HG02973 (cell line): ENCODE data around the gene ITGA1.
"Not testable (repeated sequence)": the region's sequence is repeated elsewhere in the genome, so short reads cannot be mapped to it uniquely, and the experiment has no call there.

Experiments used
- ATAC-seq: cut with Tn5 transposase; IDR thresholded peaks from one replicate; pipeline ENCODE4 v1.9.1; 2021; ENCODE audit warnings: moderate library complexity; ENCODE audit not compliant: unreplicated experiment

ITGA1 gene

GRCh38 chr5:52799983-52800393 is 12.3 kb downstream of the ITGA1 start:
- ATAC-seq: peak; percentile 77

DNA sequence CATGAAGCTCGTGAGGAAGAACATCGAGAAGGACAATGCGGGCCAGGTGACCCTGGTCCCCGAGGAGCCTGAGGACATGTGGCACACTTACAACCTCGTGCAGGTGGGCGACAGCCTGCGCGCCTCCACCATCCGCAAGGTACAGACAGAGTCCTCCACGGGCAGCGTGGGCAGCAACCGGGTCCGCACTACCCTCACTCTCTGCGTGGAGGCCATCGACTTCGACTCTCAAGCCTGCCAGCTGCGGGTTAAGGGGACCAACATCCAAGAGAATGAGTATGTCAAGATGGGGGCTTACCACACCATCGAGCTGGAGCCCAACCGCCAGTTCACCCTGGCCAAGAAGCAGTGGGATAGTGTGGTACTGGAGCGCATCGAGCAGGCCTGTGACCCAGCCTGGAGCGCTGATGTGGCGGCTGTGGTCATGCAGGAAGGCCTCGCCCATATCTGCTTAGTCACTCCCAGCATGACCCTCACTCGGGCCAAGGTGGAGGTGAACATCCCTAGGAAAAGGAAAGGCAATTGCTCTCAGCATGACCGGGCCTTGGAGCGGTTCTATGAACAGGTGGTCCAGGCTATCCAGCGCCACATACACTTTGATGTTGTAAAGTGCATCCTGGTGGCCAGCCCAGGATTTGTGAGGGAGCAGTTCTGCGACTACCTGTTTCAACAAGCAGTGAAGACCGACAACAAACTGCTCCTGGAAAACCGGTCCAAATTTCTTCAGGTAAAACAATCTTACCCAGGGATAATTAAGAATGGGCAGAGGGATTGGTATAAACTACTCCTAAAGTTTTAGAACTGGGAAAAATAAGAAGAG is 12.9 kb downstream of the ITGA1 start:
- ATAC-seq: peak; percentile 40

DNA sequence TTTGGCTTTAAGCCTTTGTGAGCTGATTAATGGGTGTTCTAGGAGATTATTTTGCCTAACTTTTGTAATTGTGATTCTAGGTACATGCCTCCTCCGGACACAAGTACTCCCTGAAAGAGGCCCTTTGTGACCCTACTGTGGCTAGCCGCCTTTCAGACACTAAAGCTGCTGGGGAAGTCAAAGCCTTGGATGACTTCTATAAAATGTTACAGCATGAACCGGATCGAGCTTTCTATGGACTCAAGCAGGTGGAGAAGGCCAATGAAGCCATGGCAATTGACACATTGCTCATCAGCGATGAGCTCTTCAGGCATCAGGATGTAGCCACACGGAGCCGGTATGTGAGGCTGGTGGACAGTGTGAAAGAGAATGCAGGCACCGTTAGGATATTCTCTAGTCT is 13.6 kb downstream of the ITGA1 start:
- no peak for ATAC-seq

GRCh38 chr5:52802272-52802973 is 14.7 kb downstream of the ITGA1 start:
- ATAC-seq: no peak

DNA sequence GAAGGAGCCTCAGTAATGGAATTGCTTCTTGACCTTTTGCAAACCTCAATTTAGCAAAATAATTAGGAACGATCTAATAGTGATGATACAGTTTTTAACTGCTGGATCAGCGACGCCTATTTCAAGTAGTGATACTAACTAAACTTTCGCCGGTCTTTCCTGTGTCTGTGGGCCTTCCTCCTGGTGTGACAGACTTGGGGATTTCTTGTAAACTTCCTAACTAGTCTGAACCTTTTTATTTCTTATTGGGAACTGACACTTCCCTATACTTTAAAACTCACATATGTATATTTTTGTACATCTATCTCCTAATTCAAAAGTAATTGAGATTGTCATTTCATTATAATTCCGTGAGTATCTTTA is 15.2 kb downstream of the ITGA1 start:
- ATAC-seq: no peak

GRCh38 chr5:52804387-52804791 is 16.7 kb downstream of the ITGA1 start:
- ATAC-seq: no peak

GRCh38 chr5:52804981-52805380 is 17.3 kb downstream of the ITGA1 start:
- ATAC-seq: no peak

DNA sequence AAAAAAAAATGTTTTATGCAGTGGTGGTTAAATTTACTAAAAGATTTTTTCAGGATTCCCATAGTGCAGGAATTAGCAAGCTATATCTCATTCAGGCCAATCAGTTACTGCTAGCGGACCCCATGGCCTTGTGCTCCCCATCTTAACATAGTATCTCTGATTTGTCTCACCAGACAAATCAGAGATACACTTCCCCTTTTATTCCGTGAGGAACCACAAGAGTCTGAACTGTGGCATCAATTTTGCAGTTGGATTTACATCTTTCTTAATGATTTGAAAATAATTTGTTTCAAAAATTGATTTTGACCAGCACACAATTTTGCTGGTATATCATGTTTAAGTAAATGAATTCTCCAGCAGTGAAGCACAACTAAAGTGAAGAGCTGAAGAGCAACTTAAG is 17.9 kb downstream of the ITGA1 start:
- no peak for ATAC-seq

DNA sequence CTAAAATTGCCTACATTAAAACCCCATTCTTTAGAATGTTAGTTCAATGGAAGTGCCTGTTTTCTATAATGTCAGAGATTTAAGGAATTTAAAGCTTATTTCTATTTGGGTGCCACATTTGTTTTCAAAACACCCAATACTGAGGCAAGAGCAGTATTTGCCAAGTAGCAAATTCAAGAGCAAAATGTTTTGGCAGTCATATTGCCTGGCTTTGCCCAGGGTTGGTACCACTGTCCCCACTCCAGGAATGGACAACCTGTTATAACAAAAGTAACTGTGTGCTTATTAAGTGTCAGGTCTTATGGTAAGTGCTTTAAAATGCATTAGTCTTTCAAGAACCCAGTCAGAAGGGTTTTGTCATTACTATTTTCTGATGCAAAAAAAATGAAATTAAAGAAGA is 19.3 kb downstream of the ITGA1 start:
- ATAC-seq: no peak

DNA sequence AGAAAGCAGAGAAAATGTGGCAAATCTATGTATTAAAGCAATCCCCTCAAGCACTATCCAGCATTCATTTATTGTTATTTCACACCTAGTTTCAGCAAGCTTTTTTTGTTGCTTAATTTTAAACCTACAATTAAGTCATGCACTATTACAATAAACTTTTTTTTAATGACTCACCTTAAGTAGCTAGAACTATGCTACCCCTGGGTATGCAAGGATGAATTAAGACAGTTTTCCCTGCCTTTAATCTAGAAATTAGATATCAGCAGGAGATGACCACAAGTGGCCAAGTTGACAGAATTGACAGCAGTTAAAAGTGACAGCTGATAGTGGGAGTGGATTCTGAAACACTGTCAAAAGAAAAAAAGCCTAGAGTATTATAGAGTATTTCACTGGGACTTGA is 20.0 kb downstream of the ITGA1 start:
- no peak for ATAC-seq

GRCh38 chr5:52808316-52808901 is 20.7 kb downstream of the ITGA1 start:
- ATAC-seq: no peak

GRCh38 chr5:52809884-52810283 is 22.2 kb downstream of the ITGA1 start:
- no peak for ATAC-seq

DNA sequence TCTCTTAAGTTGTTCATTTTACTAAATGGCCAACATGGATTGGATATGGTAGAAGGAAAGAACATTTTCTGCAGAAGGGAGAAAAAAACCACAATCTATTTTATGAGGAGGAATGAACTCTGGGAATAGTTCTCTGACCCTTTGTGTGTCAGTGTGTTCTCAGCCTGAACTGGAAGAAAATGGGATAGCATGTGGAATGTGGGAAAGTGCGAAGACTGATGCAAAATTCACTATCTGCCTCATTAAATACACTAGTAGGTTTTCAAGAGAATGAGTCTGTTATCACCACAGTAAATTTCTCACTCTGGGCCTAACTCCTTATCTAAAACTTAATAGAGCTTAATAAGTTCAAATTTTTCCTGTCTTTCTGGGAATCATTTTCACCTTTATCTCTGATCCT is 22.7 kb downstream of the ITGA1 start:
- ATAC-seq: no peak

GRCh38 chr5:52811067-52811749 is 23.5 kb downstream of the ITGA1 start:
- no peak for ATAC-seq

GRCh38 chr5:52814352-52815148 is 26.8 kb downstream of the ITGA1 start:
- ATAC-seq: no peak

DNA sequence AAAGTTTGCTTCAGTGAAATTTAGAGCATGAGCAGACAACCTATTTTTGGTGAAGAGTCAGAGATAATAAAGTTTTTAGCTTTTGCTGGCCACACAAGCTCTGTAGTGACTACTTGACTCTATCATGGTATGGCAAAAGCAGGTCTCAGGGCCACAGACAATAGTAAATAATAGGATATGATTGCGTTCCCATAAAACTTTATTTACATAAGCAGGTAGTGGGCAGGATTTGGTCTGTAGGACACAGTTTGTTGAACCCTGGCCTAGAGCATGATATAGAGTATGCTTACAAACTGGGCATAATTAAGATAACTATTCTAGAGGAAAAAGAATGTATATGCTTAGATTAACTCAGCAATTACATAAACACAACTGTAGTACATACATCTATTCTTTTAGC is 30.1 kb downstream of the ITGA1 start:
- ATAC-seq: no peak

- no peak for ATAC-seq
Observed at GRCh38 chr5:52818360-52818759, 30.6 kb downstream of the ITGA1 start.

- not testable (repeated sequence) for ATAC-seq
Observed at GRCh38 chr5:52818807-52819206, 31.1 kb downstream of the ITGA1 start.

DNA sequence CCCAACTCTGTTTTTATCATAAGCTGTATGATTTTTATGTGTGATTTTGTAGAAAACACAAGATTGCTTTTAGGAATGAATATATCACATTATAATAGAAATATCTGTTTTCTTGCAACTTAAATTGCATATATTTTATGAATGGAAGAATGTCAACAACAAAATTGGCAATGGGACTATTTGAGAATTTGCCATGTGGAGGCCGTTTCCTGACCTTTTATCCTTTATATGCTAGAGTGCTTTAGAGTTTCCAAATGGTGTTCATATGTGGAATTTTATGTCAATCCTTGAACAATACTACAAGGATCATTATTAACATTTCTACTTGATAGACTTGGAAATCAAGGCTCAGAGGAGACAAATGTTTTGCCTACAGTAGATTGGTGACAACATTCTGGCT is 34.2 kb downstream of the ITGA1 start:
- ATAC-seq: no peak

GRCh38 chr5:52822437-52822836 is 34.7 kb downstream of the ITGA1 start:
- ATAC-seq: no peak

GRCh38 chr5:52824827-52825226 is 37.1 kb downstream of the ITGA1 start:
- ATAC-seq: no peak
